ENCODE data around the gene JAZF1.

- TF ChIP-seq, protein P1, sequence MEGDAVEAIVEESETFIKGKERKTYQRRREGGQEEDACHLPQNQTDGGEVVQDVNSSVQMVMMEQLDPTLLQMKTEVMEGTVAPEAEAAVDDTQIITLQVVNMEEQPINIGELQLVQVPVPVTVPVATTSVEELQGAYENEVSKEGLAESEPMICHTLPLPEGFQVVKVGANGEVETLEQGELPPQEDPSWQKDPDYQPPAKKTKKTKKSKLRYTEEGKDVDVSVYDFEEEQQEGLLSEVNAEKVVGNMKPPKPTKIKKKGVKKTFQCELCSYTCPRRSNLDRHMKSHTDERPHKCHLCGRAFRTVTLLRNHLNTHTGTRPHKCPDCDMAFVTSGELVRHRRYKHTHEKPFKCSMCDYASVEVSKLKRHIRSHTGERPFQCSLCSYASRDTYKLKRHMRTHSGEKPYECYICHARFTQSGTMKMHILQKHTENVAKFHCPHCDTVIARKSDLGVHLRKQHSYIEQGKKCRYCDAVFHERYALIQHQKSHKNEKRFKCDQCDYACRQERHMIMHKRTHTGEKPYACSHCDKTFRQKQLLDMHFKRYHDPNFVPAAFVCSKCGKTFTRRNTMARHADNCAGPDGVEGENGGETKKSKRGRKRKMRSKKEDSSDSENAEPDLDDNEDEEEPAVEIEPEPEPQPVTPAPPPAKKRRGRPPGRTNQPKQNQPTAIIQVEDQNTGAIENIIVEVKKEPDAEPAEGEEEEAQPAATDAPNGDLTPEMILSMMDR (IDR thresholded peaks at IDR 0.05; ENCODE audit: control extremely low read depth in 1 of 3, insufficient read depth in 1 of 3, low read depth in 1 of 3, low read length in 3 of 3): no peak
- TF ChIP-seq POLR2A (IDR thresholded peaks at IDR 0.05; ENCODE audit: control extremely low read depth in 1 of 2, low read depth in 2 of 2, low read length in 2 of 2): no peak
- no peak for TF ChIP-seq ATF3 (IDR thresholded peaks at IDR 0.05; ENCODE audit: insufficient read depth, low read depth, low read length)
- TF ChIP-seq EP300 (IDR thresholded peaks at IDR 0.05; ENCODE audit: borderline replicate concordance in 1 of 2, low read depth in 2 of 2, low read length in 2 of 2): no peak
- TF ChIP-seq NRF1 (IDR thresholded peaks at IDR 0.05; ENCODE audit: low read depth, low read length): no peak
- TF ChIP-seq SP1 (IDR thresholded peaks at IDR 0.05; ENCODE audit: low read depth, low read length): no peak
- TF ChIP-seq KDM5A (IDR thresholded peaks at IDR 0.05; ENCODE audit: low read length): no peak
- TF ChIP-seq POLR2AphosphoS5 (IDR thresholded peaks at IDR 0.05; ENCODE audit: low read depth, low read length): no peak
- TF ChIP-seq JUND (IDR thresholded peaks at IDR 0.05; ENCODE audit: low read length): no peak
- no peak for TF ChIP-seq RAD21 (IDR thresholded peaks at IDR 0.05 in 1 of 2, conservative IDR thresholded peaks at IDR 0.05 in 1 of 2; ENCODE audit: low read depth in 2 of 2, low read length in 2 of 2)
- TF ChIP-seq, protein P2, sequence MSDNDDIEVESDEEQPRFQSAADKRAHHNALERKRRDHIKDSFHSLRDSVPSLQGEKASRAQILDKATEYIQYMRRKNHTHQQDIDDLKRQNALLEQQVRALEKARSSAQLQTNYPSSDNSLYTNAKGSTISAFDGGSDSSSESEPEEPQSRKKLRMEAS (IDR thresholded peaks at IDR 0.05): no peak
These were observed 4.4 kb downstream of the JAZF1 start for GRCh38 chr7:28176174-28176573.

All from H1 (cell line).